ENCODE data around the gene PKNOX2. TPM values are rescaled to one million over a fixed set of nuclear protein-coding genes. Genes with fewer than 3 reads are reported as not detected.

Gene PKNOX2
- total RNA-seq, 4 donors from 2014 or later: 0.27 to 4.8 (median 0.75) TPM; not detected in 1

DNA sequence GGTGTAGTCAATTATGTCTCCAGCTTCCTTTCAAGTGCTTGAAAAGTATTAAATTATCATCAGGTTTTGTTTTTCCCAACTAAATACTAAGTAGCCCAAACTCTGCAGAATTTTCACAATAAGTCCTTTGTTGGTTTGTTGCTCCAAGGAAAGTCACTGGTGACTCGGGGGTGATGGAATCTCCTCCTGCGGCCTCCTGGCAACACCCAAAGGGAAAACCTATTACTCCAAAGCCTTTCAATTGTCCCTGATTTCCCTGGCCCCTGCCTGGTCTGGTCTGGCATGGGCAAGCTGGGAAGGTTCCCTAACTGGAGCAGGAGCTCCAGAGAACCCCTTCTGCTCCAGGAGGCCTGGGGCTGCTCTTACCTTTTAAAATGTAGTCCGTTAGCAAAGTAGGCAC is 283.6 kb downstream of the PKNOX2 start:
- intact Hi-C loops (cut with DNase I; ENCODE audit: low total_unique reads) (no loop called here), in situ Hi-C loops (cut with MboI; ENCODE audit: low pct_ligation_motif_present in 1 of 4, low pct_unique_long_range_greater_than_20kb in 1 of 4, low sequenced_read_pairs in 3 of 4) (no loop called here)
- no peak for DNase-seq
- Histone ChIP-seq H3K27me3 (no peaks in the 10 kb centered on the region), H3K4me1 (peaks cover 0 to 15% (median 3%) of the 10 kb centered on the region in 4 donors), H3K36me3 (no peaks in the 10 kb centered on the region), H3K9me3 (no peaks in the 10 kb centered on the region), H3K4me3 (no peak overlapping the region), H3K27ac (no peak overlapping the region)
- TF ChIP-seq, protein P1, sequence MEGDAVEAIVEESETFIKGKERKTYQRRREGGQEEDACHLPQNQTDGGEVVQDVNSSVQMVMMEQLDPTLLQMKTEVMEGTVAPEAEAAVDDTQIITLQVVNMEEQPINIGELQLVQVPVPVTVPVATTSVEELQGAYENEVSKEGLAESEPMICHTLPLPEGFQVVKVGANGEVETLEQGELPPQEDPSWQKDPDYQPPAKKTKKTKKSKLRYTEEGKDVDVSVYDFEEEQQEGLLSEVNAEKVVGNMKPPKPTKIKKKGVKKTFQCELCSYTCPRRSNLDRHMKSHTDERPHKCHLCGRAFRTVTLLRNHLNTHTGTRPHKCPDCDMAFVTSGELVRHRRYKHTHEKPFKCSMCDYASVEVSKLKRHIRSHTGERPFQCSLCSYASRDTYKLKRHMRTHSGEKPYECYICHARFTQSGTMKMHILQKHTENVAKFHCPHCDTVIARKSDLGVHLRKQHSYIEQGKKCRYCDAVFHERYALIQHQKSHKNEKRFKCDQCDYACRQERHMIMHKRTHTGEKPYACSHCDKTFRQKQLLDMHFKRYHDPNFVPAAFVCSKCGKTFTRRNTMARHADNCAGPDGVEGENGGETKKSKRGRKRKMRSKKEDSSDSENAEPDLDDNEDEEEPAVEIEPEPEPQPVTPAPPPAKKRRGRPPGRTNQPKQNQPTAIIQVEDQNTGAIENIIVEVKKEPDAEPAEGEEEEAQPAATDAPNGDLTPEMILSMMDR (IDR thresholded peaks at IDR 0.05): no peak
- TF ChIP-seq POLR2AphosphoS5 (IDR thresholded peaks at IDR 0.05): no peak
- TF ChIP-seq EP300 (IDR thresholded peaks at IDR 0.05; ENCODE audit: low read depth): no peak
- TF ChIP-seq POLR2A (IDR thresholded peaks at IDR 0.05): no peak
- 90 to 100% methylated on average over 1 to 3 of the region's 3 CpGs for WGBS, 2 donors (ENCODE audit: low coverage in 1 of 2)

DNA sequence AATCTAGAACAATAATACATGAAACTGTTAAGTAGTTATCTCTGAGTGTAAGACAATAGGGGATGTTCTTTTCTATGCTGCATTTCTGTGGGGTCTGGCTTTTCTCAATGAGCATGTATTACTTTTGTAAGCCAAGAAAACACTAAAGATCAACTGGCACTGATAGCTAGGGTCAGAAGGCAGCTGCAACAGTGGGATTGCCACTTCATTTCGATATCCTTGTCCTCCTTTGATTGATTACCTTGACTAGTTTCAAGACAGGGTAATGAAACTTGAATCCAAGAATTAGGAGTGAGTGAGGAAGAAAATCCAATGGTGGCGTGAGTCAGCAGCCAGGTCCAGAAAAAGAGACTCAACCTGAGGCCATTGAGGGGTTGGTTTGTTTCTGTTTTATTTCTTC is 285.0 kb downstream of the PKNOX2 start:
- Histone ChIP-seq H3K4me3 (no peak overlapping the region), H3K27ac (no peak overlapping the region), H3K36me3 (no peaks in the 10 kb centered on the region), H3K4me1 (peaks cover 0 to 15% (median 3%) of the 10 kb centered on the region in 4 donors), H3K27me3 (no peaks in the 10 kb centered on the region), H3K9me3 (no peaks in the 10 kb centered on the region)
- intact Hi-C loops (cut with DNase I; ENCODE audit: low total_unique reads): no loop called here
- 83 to 89% methylated on average over 2 of the region's 2 CpGs for WGBS, 2 donors (ENCODE audit: low coverage in 1 of 2)
- no peak for TF ChIP-seq POLR2A (IDR thresholded peaks at IDR 0.05)
- TF ChIP-seq POLR2AphosphoS5 (IDR thresholded peaks at IDR 0.05): no peak
- no peak for TF ChIP-seq EP300 (IDR thresholded peaks at IDR 0.05; ENCODE audit: low read depth)
- TF ChIP-seq, protein P1 (IDR thresholded peaks at IDR 0.05): no peak
- in situ Hi-C loops (cut with MboI; ENCODE audit: low pct_ligation_motif_present in 1 of 4, low pct_unique_long_range_greater_than_20kb in 1 of 4, low sequenced_read_pairs in 3 of 4): no loop called here
- DNase-seq: no peak

DNA sequence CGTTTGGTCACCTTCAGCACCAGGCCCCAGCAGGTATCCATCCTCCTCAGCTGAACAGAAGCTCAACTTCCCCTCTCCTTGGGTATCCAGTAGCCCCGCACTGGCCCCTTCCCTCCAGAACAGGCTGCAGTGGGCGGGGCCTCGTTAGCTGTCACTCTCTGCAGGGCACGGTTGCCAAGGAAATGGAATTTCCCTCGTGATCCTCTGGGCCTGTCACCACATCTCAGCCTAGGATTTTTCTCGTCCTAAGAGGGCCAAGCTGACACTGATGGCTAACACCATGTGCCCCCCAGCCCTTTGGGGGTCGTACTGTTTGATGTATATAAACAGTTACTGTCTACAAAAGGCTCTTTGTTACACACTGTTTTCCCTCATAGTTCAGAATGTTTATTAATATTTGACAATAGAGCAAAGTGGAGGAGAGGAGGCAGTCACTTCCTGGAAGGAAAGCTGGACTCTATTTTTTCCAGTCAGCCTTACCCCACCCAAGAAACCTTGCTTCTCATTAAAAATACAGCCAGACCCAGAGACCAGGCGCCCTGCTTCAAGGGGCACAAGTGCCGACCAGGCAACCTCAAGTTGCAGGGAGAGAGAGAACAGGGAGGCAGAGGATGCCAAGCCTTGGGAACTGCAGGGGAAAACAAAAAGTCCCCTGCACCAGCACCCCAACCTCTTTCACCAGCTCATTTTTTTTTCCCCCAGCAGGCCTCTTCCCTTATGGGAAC is 287.0 kb downstream of the PKNOX2 start:
- TF ChIP-seq, protein P1 (IDR thresholded peaks at IDR 0.05): no peak
- TF ChIP-seq POLR2AphosphoS5 (IDR thresholded peaks at IDR 0.05) (no peak), EP300 (IDR thresholded peaks at IDR 0.05; ENCODE audit: low read depth) (no peak), POLR2A (IDR thresholded peaks at IDR 0.05) (no peak)
- intact Hi-C loops (cut with DNase I; ENCODE audit: low total_unique reads): no loop called here
- H3K27ac ChIP-seq: peak overlapping the region in 3 of 4 donors; percentile 17 to 41 (median 23)
- no peaks in the 10 kb centered on the region for H3K27me3 ChIP-seq
- peaks cover 0 to 15% (median 3%) of the 10 kb centered on the region in 4 donors for H3K4me1 ChIP-seq
- peak; percentile 17 for DNase-seq
- 21 to 92% methylated on average over 2 to 10 of the region's 10 CpGs for WGBS, 2 donors (ENCODE audit: low coverage in 1 of 2)
- in situ Hi-C loops (cut with MboI; ENCODE audit: low pct_ligation_motif_present in 1 of 4, low pct_unique_long_range_greater_than_20kb in 1 of 4, low sequenced_read_pairs in 3 of 4): no loop called here
- H3K36me3 ChIP-seq: no peaks in the 10 kb centered on the region
- no peaks in the 10 kb centered on the region for H3K9me3 ChIP-seq
- no peak overlapping the region for H3K4me3 ChIP-seq

DNA sequence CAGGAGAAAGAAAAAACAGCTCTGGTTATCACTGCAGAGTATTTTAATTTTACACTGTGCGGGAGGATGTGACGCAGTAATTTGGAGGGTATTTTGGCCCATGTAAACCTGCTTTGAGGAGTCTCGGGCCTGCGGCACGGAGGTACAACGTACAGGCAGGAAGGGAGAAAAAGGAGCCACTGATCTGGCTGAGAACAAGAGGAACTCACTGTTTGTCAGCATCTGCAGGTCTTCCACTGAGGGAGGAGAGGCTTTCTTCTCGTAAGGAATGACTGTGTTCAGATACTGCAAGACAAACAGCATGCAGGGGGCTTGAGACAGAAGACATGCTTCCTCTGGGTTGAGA is 287.5 kb downstream of the PKNOX2 start:
- in situ Hi-C loops (cut with MboI; ENCODE audit: low pct_ligation_motif_present in 1 of 4, low pct_unique_long_range_greater_than_20kb in 1 of 4, low sequenced_read_pairs in 3 of 4) (no loop called here), intact Hi-C loops (cut with DNase I; ENCODE audit: low total_unique reads) (no loop called here)
- H3K27ac ChIP-seq: peak overlapping the region in 3 of 4 donors; percentile 17 to 41 (median 23)
- peaks cover 0 to 15% (median 3%) of the 10 kb centered on the region in 4 donors for H3K4me1 ChIP-seq
- DNase-seq: no peak
- no peaks in the 10 kb centered on the region for H3K9me3 ChIP-seq
- TF ChIP-seq POLR2A (IDR thresholded peaks at IDR 0.05) (no peak), EP300 (IDR thresholded peaks at IDR 0.05; ENCODE audit: low read depth) (no peak), POLR2AphosphoS5 (IDR thresholded peaks at IDR 0.05) (no peak)
- TF ChIP-seq, protein P1 (IDR thresholded peaks at IDR 0.05): no peak
- no peak overlapping the region for H3K4me3 ChIP-seq
- no peaks in the 10 kb centered on the region for H3K27me3 ChIP-seq
- no peaks in the 10 kb centered on the region for H3K36me3 ChIP-seq
- 85 to 92% methylated on average over 5 to 7 of the region's 7 CpGs for WGBS, 2 donors (ENCODE audit: low coverage in 1 of 2)

Measured in transverse colon (tissue), 4 donors.